Esophagus muscularis mucosa (tissue), 4 donors: ENCODE measurements around the gene C12orf57. TPM values are rescaled to one million over a fixed set of nuclear protein-coding genes. Genes with fewer than 3 reads are reported as not detected.

ENCODE experiments used
- DNase-seq: peaks from one replicate; pipeline ENCODE4 v3.0.0-alpha.2; 2017; ENCODE audit errors: extremely low spot score
- H3K27ac ChIP-seq, 4 donors: fragments of 200-600 bp; sonication (generic); replicated peaks in 1 of 4; 1 replicate in 3 of 4; 2 replicates in 1 of 4; pipeline ENCODE4 v1.5.1; 2016 to 2019; ENCODE audit warnings: mild to moderate bottlenecking in 1 of 4
- H3K27me3 ChIP-seq, 4 donors: fragments of 200-600 bp; sonication (generic); one replicate each; pipeline versions ENCODE4 v1.5.1 to v1.6.0; 2016 to 2019
- H3K36me3 ChIP-seq, 4 donors: fragments of 200-600 bp; sonication (generic); one replicate each; pipeline ENCODE4 v1.5.1; 2016 to 2019
- H3K4me1 ChIP-seq, 4 donors: fragments of 200-600 bp; sonication (generic); one replicate each; pipeline ENCODE4 v1.5.1; 2016 to 2019
- H3K4me3 ChIP-seq, 4 donors: fragments of 200-600 bp; sonication (generic); 1 replicate in 2 of 4; 2 replicates in 2 of 4; pipeline ENCODE4 v1.5.1; 2016 to 2019; ENCODE audit warnings: mild to moderate bottlenecking in 4 of 4, moderate library complexity in 1 of 4
- H3K9me3 ChIP-seq, 4 donors: fragments of 200-600 bp; sonication (generic); 1 replicate in 3 of 4; 2 replicates in 1 of 4; pipeline ENCODE4 v1.5.1; 2016 to 2019
- EP300 ChIP-seq: sonication (generic); formaldehyde crosslinking; IDR thresholded peaks from one replicate; pipeline ENCODE4 v1.6.1; 2017; ENCODE audit warnings: antibody characterized with exemption
- POLR2A ChIP-seq: fragments of 450-650 bp; IDR thresholded peaks from one replicate; pipeline ENCODE4 v1.6.1; 2017; ENCODE audit warnings: antibody characterized with exemption, moderate library complexity, mild to moderate bottlenecking, low read depth
- POLR2AphosphoS5 ChIP-seq, 2 donors: sonication (generic); formaldehyde crosslinking; IDR thresholded peaks; one replicate each; pipeline ENCODE4 v1.6.1; 2017; ENCODE audit warnings: antibody characterized with exemption in 2 of 2
- whole genome bisulfite sequencing: methylation state at CpG from one replicate; pipeline ENCODE4 v1.1.5; 2018; 5-methylcytosine and 5-hydroxymethylcytosine counted together
- intact Hi-C: fragments of 100-400 bp; cut with DNase I; formaldehyde crosslinking; loops from one replicate; pipeline ENCODE4 v1.15.1; 2023
- total RNA-seq, 4 donors: library from RNA; depleted of rRNA; stranded (reverse); fragments of >200 nt; gene quantifications; one replicate each; pipeline versions ENCODE4 v1.1.0 to v1.2.1, GENCODE V29; 2016
- TF ChIP-seq, protein P1 (sequence below), 3 experiments: fragments of 200-600 bp in 2 of 3; fragments of 450-650 bp in 1 of 3; sonication (generic) in 2 of 3; IDR thresholded peaks; one replicate each; pipeline ENCODE4 v1.5.1; 2017 to 2019; ENCODE audit warnings: antibody characterized with exemption in 3 of 3, mild to moderate bottlenecking in 2 of 3, moderate library complexity in 1 of 3

The C12orf57 gene
- total RNA-seq, 4 donors from 2014 or later: 307 to 437 (median 325) TPM

DNA sequence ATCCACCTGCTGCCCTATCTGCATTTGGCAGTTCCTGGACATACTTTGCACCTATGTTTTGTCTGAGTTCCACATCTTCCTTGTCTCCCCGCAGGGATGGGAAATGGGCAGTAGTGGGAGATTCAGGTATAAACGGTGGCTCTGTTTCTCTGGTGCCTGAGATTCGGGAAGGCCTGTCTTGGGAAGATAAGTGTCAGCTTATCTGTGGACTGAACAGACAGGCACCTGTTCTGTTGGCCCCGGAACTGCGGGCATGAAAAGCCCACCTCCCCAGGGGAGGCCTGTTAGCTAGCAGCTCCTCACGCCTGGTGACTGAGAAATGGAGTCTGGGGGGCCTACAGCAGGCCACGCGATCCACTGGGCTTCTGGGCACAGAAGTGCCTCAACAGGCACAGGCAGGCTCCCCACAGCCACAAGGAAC lies 20.8 kb downstream of the C12orf57 start:
- no peaks in the 10 kb centered on the region for H3K27me3 ChIP-seq
- TF ChIP-seq EP300: no peak
- no peak for TF ChIP-seq POLR2AphosphoS5 (IDR thresholded peaks at IDR 0.05)
- no peak for TF ChIP-seq POLR2A
- TF ChIP-seq, protein P1, sequence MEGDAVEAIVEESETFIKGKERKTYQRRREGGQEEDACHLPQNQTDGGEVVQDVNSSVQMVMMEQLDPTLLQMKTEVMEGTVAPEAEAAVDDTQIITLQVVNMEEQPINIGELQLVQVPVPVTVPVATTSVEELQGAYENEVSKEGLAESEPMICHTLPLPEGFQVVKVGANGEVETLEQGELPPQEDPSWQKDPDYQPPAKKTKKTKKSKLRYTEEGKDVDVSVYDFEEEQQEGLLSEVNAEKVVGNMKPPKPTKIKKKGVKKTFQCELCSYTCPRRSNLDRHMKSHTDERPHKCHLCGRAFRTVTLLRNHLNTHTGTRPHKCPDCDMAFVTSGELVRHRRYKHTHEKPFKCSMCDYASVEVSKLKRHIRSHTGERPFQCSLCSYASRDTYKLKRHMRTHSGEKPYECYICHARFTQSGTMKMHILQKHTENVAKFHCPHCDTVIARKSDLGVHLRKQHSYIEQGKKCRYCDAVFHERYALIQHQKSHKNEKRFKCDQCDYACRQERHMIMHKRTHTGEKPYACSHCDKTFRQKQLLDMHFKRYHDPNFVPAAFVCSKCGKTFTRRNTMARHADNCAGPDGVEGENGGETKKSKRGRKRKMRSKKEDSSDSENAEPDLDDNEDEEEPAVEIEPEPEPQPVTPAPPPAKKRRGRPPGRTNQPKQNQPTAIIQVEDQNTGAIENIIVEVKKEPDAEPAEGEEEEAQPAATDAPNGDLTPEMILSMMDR (IDR thresholded peaks at IDR 0.05): no peak
- DNase-seq: no peak
- H3K4me3 ChIP-seq: no peak overlapping the region
- H3K36me3 ChIP-seq: peaks cover 36 to 46% (median 40%) of the 10 kb centered on the region in 4 donors
- peaks cover 50 to 72% (median 63%) of the 10 kb centered on the region in 4 donors for H3K4me1 ChIP-seq
- 61% methylated on average over 3 of the region's 8 CpGs for WGBS
- peak overlapping the region; percentile 70 to 84 (median 75) for H3K27ac ChIP-seq
- intact Hi-C loops: loop anchor here (1.0 to 5.0 kb wide), 2 partner anchors 40 to 92 kb away; partner anchors contain the start of gene SPSB2
- H3K9me3 ChIP-seq: no peaks in the 10 kb centered on the region

DNA sequence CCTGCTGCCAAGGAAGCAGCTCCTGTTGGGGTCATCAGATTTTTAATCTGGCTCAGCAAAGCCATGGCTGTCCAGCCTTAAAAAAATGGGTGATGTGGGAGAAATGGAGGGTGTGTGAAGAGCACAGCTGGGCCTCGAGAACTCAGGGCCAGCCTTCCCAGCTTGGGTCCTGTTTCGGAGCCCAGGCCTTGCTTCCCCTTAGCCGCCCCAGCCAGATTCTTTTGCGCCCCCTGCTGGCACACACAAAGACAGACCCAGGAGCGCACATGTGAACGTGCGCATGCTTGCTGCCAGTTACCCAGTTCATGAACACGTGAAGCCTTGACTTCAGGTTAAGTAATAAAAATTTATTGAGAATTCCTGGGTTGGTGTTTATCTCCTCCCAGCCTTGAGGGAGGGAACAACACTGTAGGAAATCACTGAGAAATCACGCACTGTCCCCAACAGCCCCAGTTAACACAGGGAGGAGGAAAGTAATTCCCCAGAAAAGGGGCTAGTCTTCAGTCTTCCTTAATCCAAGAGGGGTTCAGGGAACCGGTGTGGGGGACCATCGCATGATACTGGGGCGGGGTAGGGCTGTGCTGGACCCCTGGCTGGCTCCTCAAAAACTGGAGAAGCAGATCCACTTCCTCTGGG lies 21.3 kb downstream of the C12orf57 start:
- 24% methylated on average over 12 of the region's 12 CpGs for WGBS
- Histone ChIP-seq H3K4me1 (peaks cover 48 to 71% (median 63%) of the 10 kb centered on the region in 4 donors), H3K27ac (peak overlapping the region; percentile 70 to 84 (median 75)), H3K27me3 (no peaks in the 10 kb centered on the region), H3K36me3 (peaks cover 36 to 46% (median 40%) of the 10 kb centered on the region in 4 donors), H3K9me3 (no peaks in the 10 kb centered on the region), H3K4me3 (no peak overlapping the region)
- intact Hi-C loops: loop anchor here (1.0 to 5.0 kb wide), 2 partner anchors 41 to 93 kb away; partner anchors contain the start of gene SPSB2
- DNase-seq: no peak
- TF ChIP-seq POLR2AphosphoS5 (IDR thresholded peaks at IDR 0.05) (peak; percentile 54 to 83), POLR2A (no peak), EP300 (no peak)
- TF ChIP-seq, protein P1 (IDR thresholded peaks at IDR 0.05): peak; percentile 87 to 94 (median 93)

DNA sequence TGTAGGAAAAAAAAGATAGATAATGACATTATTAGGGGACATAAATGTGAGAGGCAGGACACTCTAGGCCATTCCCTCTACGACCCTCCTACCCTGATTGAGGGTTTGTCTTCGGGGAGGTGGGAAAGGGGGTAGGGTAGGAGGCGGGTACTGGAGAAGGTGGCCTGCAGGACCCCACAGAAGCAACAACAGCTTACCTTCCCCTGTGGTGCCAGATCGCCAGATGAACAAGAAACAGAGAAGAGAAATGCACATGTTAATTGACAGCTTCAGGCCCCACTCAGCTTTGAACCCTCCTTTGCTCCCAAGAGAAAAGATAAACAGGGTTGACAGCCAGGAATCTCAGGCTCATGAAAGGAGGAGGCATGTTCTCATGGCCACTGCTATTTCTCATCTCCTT lies 21.9 kb downstream of the C12orf57 start:
- no peak for DNase-seq
- Histone ChIP-seq H3K27ac (peak overlapping the region; percentile 70 to 84 (median 75)), H3K36me3 (peaks cover 36 to 46% (median 40%) of the 10 kb centered on the region in 4 donors), H3K4me1 (peaks cover 43 to 67% (median 58%) of the 10 kb centered on the region in 4 donors), H3K9me3 (no peaks in the 10 kb centered on the region), H3K4me3 (no peak overlapping the region), H3K27me3 (no peaks in the 10 kb centered on the region)
- TF ChIP-seq EP300 (no peak), POLR2AphosphoS5 (IDR thresholded peaks at IDR 0.05) (no peak), POLR2A (no peak)
- TF ChIP-seq, protein P1 (IDR thresholded peaks at IDR 0.05): no peak
- intact Hi-C loops: loop anchor here (1.0 to 5.0 kb wide), 2 partner anchors 41 to 93 kb away; partner anchors contain the start of gene SPSB2
- 85% methylated on average over 4 of the region's 4 CpGs for WGBS

DNA sequence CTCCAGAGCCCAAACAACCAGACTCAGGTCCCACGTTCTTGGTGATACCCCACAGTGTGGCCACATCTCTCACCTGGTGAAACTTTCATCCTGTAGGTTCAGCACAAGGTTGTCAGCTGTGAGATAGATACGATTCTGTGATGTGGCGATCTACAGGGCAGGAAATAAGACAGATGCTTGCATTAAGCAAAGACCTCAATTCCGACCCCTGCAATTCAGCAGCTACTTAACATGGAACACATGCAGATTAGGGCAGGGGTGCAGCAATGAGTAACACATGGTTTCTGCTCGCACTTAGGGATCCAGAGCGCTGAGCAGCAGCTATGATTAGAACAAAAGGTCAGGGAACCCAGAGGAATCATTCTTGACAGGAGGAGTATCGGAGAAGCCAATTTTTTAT lies 22.5 kb downstream of the C12orf57 start:
- Histone ChIP-seq H3K9me3 (no peaks in the 10 kb centered on the region), H3K4me3 (no peak overlapping the region), H3K4me1 (peaks cover 38 to 65% (median 54%) of the 10 kb centered on the region in 4 donors), H3K27me3 (no peaks in the 10 kb centered on the region), H3K36me3 (peaks cover 36 to 46% (median 40%) of the 10 kb centered on the region in 4 donors), H3K27ac (no peak overlapping the region)
- WGBS: 76% methylated on average over 7 of the region's 7 CpGs
- TF ChIP-seq, protein P1 (IDR thresholded peaks at IDR 0.05): no peak
- TF ChIP-seq EP300 (no peak), POLR2AphosphoS5 (IDR thresholded peaks at IDR 0.05) (no peak), POLR2A (no peak)
- DNase-seq: no peak
- intact Hi-C loops: loop anchor here (5.0 kb wide), 1 partner anchor 94 kb away; the partner anchor contains the start of gene SPSB2
